K562 (cell line): Measurements from ENCODE around the gene SHISA5. TPM values are rescaled to one million over a fixed set of nuclear protein-coding genes. Genes with fewer than 3 reads are reported as not detected.
A peak's percentile ranks its signal among the peaks of the same experiment; 100 is the strongest.

Experiments used
- ATAC-seq: fragments of 200-7000 bp; cut with Tn5 transposase; 3 replicates; pipeline ENCODE4 v1.9.1; 2020; ENCODE audit warnings: moderate library complexity
- BruUV-seq: library from RNA; stranded (reverse); fragments of 400-500 nt; replicated peaks from 2 replicates; lab custom pipeline; 2021; lab: Mats Ljungman, UMichigan
- CTCF ChIA-PET: fragments of 300-600 bp; formaldehyde crosslinking; extraction: SDS; loops from one replicate; lab custom pipeline; 2021; ENCODE audit warnings: low intra/inter-chr PET ratio; lab: Yijun Ruan, JAX
- POLR2A ChIA-PET: fragments of 300-600, 350-650 bp; sonication (Branson Sonifier 250); formaldehyde crosslinking; extraction: SDS; loops from one replicate; lab custom pipeline; 2021; ENCODE audit warnings: antibody characterized with exemption, inconsistent platforms; lab: Yijun Ruan, JAX
- DNase-seq, 4 experiments: peaks; one replicate each; pipeline versions ENCODE4 v3.0.0 to v3.0.0-alpha.2; 2011 to 2018; ENCODE audit warnings: low spot score in 3 of 4, mixed read lengths in 3 of 4; ENCODE audit errors: extremely low read depth in 1 of 4
- FAIRE-seq: peaks from 2 replicates; lab custom pipeline; 2011; peaks lifted over from hg19 to GRCh38; lab: Jason Lieb, UNC
- H2AFZ ChIP-seq: 2 replicates; pipeline ENCODE4 v1.6.0; 2011; ENCODE audit warnings: low read depth, low read length, control low read depth, inconsistent platforms
- H3K27ac ChIP-seq: fragments of 200-600 bp; 3 replicates; pipeline ENCODE4 v1.8.0; 2011; ENCODE audit warnings: low read depth, mild to moderate bottlenecking, control low read depth, inconsistent platforms, low read length, moderate library complexity, mixed read lengths; ENCODE audit errors: extremely low read depth
- H3K27me3 ChIP-seq, 2 experiments: fragments of 300-600 bp in 1 of 2; 2 replicates in 1 of 2; 3 replicates in 1 of 2; pipeline versions ENCODE4 v1.6.0 to v1.8.0; 2011; ENCODE audit warnings: inconsistent platforms in 2 of 2, low read length in 2 of 2, mild to moderate bottlenecking in 1 of 2, mixed read lengths in 1 of 2, moderate library complexity in 1 of 2; ENCODE audit not compliant: control insufficient read depth in 2 of 2, insufficient read depth in 2 of 2
- H3K36me3 ChIP-seq: fragments of 300-600 bp; 3 replicates; pipeline ENCODE4 v1.8.0; 2011; ENCODE audit warnings: mild to moderate bottlenecking, low read length, inconsistent platforms; ENCODE audit not compliant: control insufficient read depth, insufficient read depth
- H3K4me1 ChIP-seq, 2 experiments: fragments of 200-600 bp in 1 of 2; replicated peaks in 1 of 2; 2 replicates in 1 of 2; 3 replicates in 1 of 2; pipeline versions ENCODE4 v1.5.1 to v1.8.0; 2011; ENCODE audit warnings: inconsistent platforms in 2 of 2, low read length in 2 of 2, mild to moderate bottlenecking in 1 of 2, mixed read lengths in 1 of 2, moderate library complexity in 1 of 2; ENCODE audit not compliant: control insufficient read depth in 2 of 2, insufficient read depth in 2 of 2
- H3K4me2 ChIP-seq: 2 replicates; pipeline ENCODE4 v1.6.1; 2011; ENCODE audit warnings: low read length, control low read depth, inconsistent platforms, mixed read lengths; ENCODE audit not compliant: insufficient read depth
- H3K4me3 ChIP-seq: fragments of 200-600 bp; sonication (generic), shearing (Covaris generic); 2 replicates; pipeline ENCODE4 v1.5.1; 2016; ENCODE audit warnings: control low read depth, inconsistent platforms
- H3K79me2 ChIP-seq: fragments of 200-600 bp; 3 replicates; pipeline ENCODE4 v1.8.0; 2011; ENCODE audit warnings: low read length, inconsistent platforms; ENCODE audit not compliant: control insufficient read depth, insufficient read depth
- H3K9ac ChIP-seq, 2 experiments: 2 replicates each; pipeline versions ENCODE4 v1.6.0 to v1.6.1; 2011; ENCODE audit warnings: low read depth in 2 of 2, low read length in 2 of 2, control low read depth in 1 of 2, inconsistent platforms in 1 of 2, mild to moderate bottlenecking in 1 of 2, mixed read lengths in 1 of 2; ENCODE audit not compliant: insufficient read depth in 1 of 2
- H3K9me1 ChIP-seq: one replicate; pipeline ENCODE4 v1.6.0; 2011; ENCODE audit warnings: inconsistent platforms, mild to moderate bottlenecking, low read length, moderate library complexity; ENCODE audit not compliant: control insufficient read depth, insufficient read depth
- H3K9me3 ChIP-seq: replicated peaks from 2 replicates; pipeline ENCODE4 v1.5.1; 2011; ENCODE audit warnings: low read depth, low read length, inconsistent platforms; ENCODE audit not compliant: control insufficient read depth, insufficient read depth
- H4K20me1 ChIP-seq: replicated peaks from 2 replicates; pipeline ENCODE4 v1.6.1; 2011; ENCODE audit warnings: low read length, inconsistent platforms, mixed read lengths; ENCODE audit not compliant: control insufficient read depth, insufficient read depth
- CC2D1A ChIP-seq: fragments of 450-650 bp; IDR thresholded peaks from 2 replicates; pipeline ENCODE4 v1.6.1; 2017; ENCODE audit warnings: mild to moderate bottlenecking
- CREB1 ChIP-seq, 2 experiments: sonication (generic) in 1 of 2; formaldehyde crosslinking in 1 of 2; IDR thresholded peaks; 2 replicates each; pipeline versions ENCODE4 v1.6.1 to v1.8.0; 2012 to 2022; ENCODE audit warnings: inconsistent platforms in 1 of 2, mild to moderate bottlenecking in 1 of 2, missing genetic modification reagents in 1 of 2, moderate library complexity in 1 of 2
- PHB ChIP-seq: fragments of 250-450 bp; sonication (Bioruptor Pico); IDR thresholded peaks from 2 replicates; pipeline ENCODE4 v1.5.0; 2021
- POLR2G ChIP-seq: fragments of 200-400 bp; formaldehyde crosslinking; IDR thresholded peaks from 2 replicates; pipeline ENCODE4 v1.6.1; 2017; ENCODE audit warnings: low read depth, mild to moderate bottlenecking, antibody characterized with exemption, low read length, moderate library complexity
- RCOR1 ChIP-seq, 2 experiments: IDR thresholded peaks; 2 replicates each; pipeline ENCODE4 v1.6.1; 2012; ENCODE audit warnings: low read depth in 2 of 2, low read length in 2 of 2, borderline replicate concordance in 1 of 2, improper control_type of control experiment in 1 of 2
- SMAD3 ChIP-seq: fragments of 450-650 bp; formaldehyde crosslinking; conservative IDR thresholded peaks from 2 replicates; pipeline ENCODE4 v1.4.0; 2020; ENCODE audit warnings: mild to moderate bottlenecking
- STAG1 ChIP-seq: sonication (generic); formaldehyde crosslinking; IDR thresholded peaks from 2 replicates; pipeline ENCODE4 v1.5.0; 2020; ENCODE audit warnings: missing genetic modification reagents, borderline replicate concordance
- WGBS: fragments of 100-300 bp; shearing (Covaris generic); methylation state at CpG from one replicate; pipeline ENCODE4 v1.1.6; 2016; ENCODE audit warnings: low coverage, mixed read lengths; ENCODE audit not compliant: insufficient coverage; ENCODE audit errors: missing lambda C conversion rate; 5-methylcytosine and 5-hydroxymethylcytosine counted together
- in situ Hi-C: fragments of 300-500 bp; cut with MboI; formaldehyde crosslinking; loops from 4 replicates; pipeline ENCODE4 v1.15.0; 2018; ENCODE audit warnings: inconsistent platforms, mixed read lengths
- intact Hi-C: fragments of 100-400 bp; cut with micrococcal nuclease; formaldehyde crosslinking; loops from 2 replicates; pipeline ENCODE4 v1.14.2; 2022
- polyA plus RNA-seq, 8 experiments: library from polyadenylated mRNA; depleted of rRNA in 4 of 8; stranded (reverse) in 5 of 8; unstranded in 3 of 8; fragments of >200 nt; fragmentation: Nextera tagmentation in 2 of 8; fragmentation: Illumina TruSeq in 1 of 8; extraction: Ambion mirVana in 2 of 8; extraction: Trizol in 1 of 8; gene quantifications; 2 replicates each; pipeline versions ENCODE4 v1.2.1 to v1.2.3, GENCODE V29; 2011 to 2014; ENCODE audit warnings: inconsistent platforms in 1 of 8, missing spikeins in 1 of 8
- total RNA-seq, 7 experiments: library from RNA; depleted of rRNA in 6 of 7; stranded (reverse); fragments of >200 nt in 6 of 7; fragmentation: Illumina TruSeq in 2 of 7; extraction: Trizol in 2 of 7; gene quantifications; 2 replicates each; pipeline versions ENCODE4 v1.2.1 to v1.2.3, GENCODE V29; 2011 to 2021; ENCODE audit warnings: low replicate concordance in 1 of 7
- TF ChIP-seq, protein P1 (sequence below): fragments of 450-650 bp; IDR thresholded peaks from 2 replicates; pipeline ENCODE4 v1.6.1; 2017; ENCODE audit warnings: antibody characterized with exemption, mild to moderate bottlenecking

SHISA5 gene
- total and polyA plus RNA-seq, 9 of the 15 experiments (the other 6 are each of a cell fraction or from before 2014, with no cell fraction given): 8.4 to 85.8 (median 56.1) TPM

DNA sequence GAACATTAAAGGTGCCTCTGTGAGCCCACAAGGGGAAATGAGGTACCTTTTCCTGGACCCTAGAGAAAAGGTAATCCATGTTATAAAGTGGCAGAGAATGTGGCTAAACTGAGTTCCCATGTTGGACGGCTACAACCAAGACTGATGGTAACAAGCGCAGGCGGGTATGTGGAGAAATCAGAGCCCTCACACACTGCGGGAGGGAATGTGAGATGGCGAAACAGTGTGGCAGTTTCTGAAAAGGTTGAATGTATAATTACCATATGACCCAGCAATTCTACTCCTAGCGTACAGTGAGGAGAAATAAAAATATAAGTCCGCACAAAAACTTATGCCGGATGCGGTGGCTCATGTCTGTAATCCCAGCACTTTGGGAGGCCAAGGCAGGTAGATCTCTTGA, 24.1 kb upstream of the SHISA5 start:
- ChIA-PET CTCF (no interaction called here), POLR2A (no interaction called here)
- Histone ChIP-seq H3K27me3 (no peaks in the 10 kb centered on the region), H3K9me1 (peaks cover 3% of the 10 kb centered on the region), H3K4me2 (no peak overlapping the region), H3K9ac (no peak overlapping the region), H3K27ac (no peak overlapping the region), H3K36me3 (peaks cover 46% of the 10 kb centered on the region), H4K20me1 (no peaks in the 10 kb centered on the region), H3K4me1 (no peaks in the 10 kb centered on the region), H3K9me3 (no peaks in the 10 kb centered on the region), H3K4me3 (no peak overlapping the region), H2AFZ (no peak overlapping the region)
- FAIRE-seq (no peak), ATAC-seq (no peak), DNase-seq (no peak)
- intact Hi-C loops (no loop called here), in situ Hi-C loops (no loop called here)
- no TSS peak for BruUV-seq
- 96% methylated on average over 5 of the region's 9 CpGs for WGBS
- no peak for TF ChIP-seq SMAD3 (CRISPR knock-in tag)
- TF ChIP-seq PHB (CRISPR knock-in tag): no peak
- no peak for TF ChIP-seq CC2D1A
- no peak for TF ChIP-seq RCOR1 (IDR thresholded peaks at IDR 0.05; ENCODE audit: borderline replicate concordance in 1 of 2, low read depth in 2 of 2, low read length in 2 of 2)
- no peak for TF ChIP-seq STAG1 (CRISPR knock-in tag)
- TF ChIP-seq CREB1 (IDR thresholded peaks at IDR 0.05): no peak
- TF ChIP-seq CREB1 (CRISPR knock-in tag; IDR thresholded peaks at IDR 0.05): no peak
- TF ChIP-seq, all 486 proteins: peak for 0
- no peaks in the 10 kb centered on the region for H3K79me2 ChIP-seq

DNA sequence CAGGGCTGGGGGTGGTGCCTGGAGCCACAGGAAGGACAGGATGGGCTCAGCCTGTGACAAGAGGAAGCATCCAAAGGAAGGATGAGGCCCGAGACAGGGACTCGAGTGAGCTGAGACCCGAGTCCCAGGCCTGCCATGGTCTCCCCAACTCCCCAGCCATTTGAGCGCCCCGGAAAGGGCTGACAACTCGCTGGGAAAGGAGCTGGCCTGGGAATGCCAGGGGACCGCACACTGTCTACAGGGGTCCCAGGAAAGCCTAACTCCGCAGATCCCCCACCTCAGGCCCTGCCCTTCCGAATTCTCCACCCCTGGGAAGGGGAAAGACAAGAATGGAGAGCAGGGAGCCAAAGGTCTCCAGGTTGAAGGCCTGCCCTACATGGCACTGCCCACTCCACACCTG, 21.0 kb upstream of the SHISA5 start:
- WGBS: 75% methylated on average over 2 of the region's 9 CpGs
- FAIRE-seq: no peak
- no peaks in the 10 kb centered on the region for H3K27me3 ChIP-seq
- ChIA-PET POLR2A (interaction anchor here (0.9 to 1.1 kb wide), 2 partner anchors 8 to 20 kb away, joined by 3 to 4 read pairs; no protein-coding TSS in a partner anchor), CTCF (no interaction called here)
- H3K4me3 ChIP-seq: no peak overlapping the region
- ATAC-seq: no peak
- TF ChIP-seq POLR2G: 0 out of 2 replicates have a peak, but pooled peaks have one; percentile 38
- TF ChIP-seq, protein P1, sequence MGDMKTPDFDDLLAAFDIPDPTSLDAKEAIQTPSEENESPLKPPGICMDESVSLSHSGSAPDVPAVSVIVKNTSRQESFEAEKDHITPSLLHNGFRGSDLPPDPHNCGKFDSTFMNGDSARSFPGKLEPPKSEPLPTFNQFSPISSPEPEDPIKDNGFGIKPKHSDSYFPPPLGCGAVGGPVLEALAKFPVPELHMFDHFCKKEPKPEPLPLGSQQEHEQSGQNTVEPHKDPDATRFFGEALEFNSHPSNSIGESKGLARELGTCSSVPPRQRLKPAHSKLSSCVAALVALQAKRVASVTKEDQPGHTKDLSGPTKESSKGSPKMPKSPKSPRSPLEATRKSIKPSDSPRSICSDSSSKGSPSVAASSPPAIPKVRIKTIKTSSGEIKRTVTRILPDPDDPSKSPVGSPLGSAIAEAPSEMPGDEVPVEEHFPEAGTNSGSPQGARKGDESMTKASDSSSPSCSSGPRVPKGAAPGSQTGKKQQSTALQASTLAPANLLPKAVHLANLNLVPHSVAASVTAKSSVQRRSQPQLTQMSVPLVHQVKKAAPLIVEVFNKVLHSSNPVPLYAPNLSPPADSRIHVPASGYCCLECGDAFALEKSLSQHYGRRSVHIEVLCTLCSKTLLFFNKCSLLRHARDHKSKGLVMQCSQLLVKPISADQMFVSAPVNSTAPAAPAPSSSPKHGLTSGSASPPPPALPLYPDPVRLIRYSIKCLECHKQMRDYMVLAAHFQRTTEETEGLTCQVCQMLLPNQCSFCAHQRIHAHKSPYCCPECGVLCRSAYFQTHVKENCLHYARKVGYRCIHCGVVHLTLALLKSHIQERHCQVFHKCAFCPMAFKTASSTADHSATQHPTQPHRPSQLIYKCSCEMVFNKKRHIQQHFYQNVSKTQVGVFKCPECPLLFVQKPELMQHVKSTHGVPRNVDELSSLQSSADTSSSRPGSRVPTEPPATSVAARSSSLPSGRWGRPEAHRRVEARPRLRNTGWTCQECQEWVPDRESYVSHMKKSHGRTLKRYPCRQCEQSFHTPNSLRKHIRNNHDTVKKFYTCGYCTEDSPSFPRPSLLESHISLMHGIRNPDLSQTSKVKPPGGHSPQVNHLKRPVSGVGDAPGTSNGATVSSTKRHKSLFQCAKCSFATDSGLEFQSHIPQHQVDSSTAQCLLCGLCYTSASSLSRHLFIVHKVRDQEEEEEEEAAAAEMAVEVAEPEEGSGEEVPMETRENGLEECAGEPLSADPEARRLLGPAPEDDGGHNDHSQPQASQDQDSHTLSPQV: no peak
- H3K9ac ChIP-seq: no peak overlapping the region
- peaks cover 3% of the 10 kb centered on the region for H3K9me1 ChIP-seq
- no peak overlapping the region for H3K27ac ChIP-seq
- BruUV-seq: no TSS peak
- H3K79me2 ChIP-seq: no peaks in the 10 kb centered on the region
- no peaks in the 10 kb centered on the region for H3K4me1 ChIP-seq
- in situ Hi-C loops: no loop called here
- no peaks in the 10 kb centered on the region for H4K20me1 ChIP-seq
- DNase-seq: no peak
- H3K4me2 ChIP-seq: no peak overlapping the region
- intact Hi-C loops: no loop called here
- H3K36me3 ChIP-seq: peaks cover 32% of the 10 kb centered on the region
- no peaks in the 10 kb centered on the region for H3K9me3 ChIP-seq
- no peak overlapping the region for H2AFZ ChIP-seq
